ENCODE measurements around the gene PLD1. TPM values are rescaled to one million over a fixed set of nuclear protein-coding genes. Genes with fewer than 3 reads are reported as not detected.

PLD1 gene
- total and polyA plus RNA-seq, 9 donors, result 24.6 to 125 (median 52.1) TPM

GRCh38 chr3:171586274-171586673 is 224.0 kb downstream of the PLD1 start:
- intact Hi-C loops (cut with DNase I), result no loop called here
- no peak for DNase-seq
- TF ChIP-seq POLR2A (IDR thresholded peaks at IDR 0.05), result no peak
- no peak for TF ChIP-seq CTCF (IDR thresholded peaks at IDR 0.05)
- TF ChIP-seq EP300 (IDR thresholded peaks at IDR 0.05), result no peak
- H3K4me3 ChIP-seq, result no peak overlapping the region
- H3K27me3 ChIP-seq, result no peaks in the 10 kb centered on the region
- H3K9me3 ChIP-seq, result no peaks in the 10 kb centered on the region
- no peaks in the 10 kb centered on the region for H3K4me1 ChIP-seq (ENCODE audit: insufficient read depth)
- WGBS, 3 donors, result 66 to 70% (median 67%) methylated on average over 3 of the region's 3 CpGs
- no peak overlapping the region for H3K27ac ChIP-seq
- H3K36me3 ChIP-seq, result no peaks in the 10 kb centered on the region

DNA sequence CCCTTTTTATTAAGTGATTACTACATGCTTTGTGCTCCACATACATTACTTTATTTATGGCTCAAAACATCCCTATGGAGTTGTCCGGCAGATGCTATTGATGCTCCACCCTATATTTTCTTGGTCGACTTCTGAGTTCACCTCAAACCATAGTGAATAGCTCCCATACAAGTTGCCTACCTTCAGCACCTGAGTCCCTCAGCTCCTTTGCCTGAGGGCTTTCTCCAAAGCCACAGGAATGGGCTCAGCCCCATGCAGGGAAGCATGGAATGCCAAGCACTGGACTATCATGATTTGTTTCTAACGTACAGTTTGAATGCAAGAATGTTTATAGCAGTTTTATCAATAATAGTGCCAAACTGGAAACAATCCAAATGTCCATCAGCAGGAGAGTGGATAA is 225.2 kb downstream of the PLD1 start:
- Histone ChIP-seq H3K27me3 (no peaks in the 10 kb centered on the region), H3K4me1 (ENCODE audit: insufficient read depth) (no peaks in the 10 kb centered on the region), H3K9me3 (no peaks in the 10 kb centered on the region), H3K27ac (no peak overlapping the region), H3K36me3 (no peaks in the 10 kb centered on the region), H3K4me3 (no peak overlapping the region)
- DNase-seq, result no peak
- 90 to 92% (median 90%) methylated on average over 3 of the region's 3 CpGs for WGBS, 3 donors
- TF ChIP-seq EP300 (IDR thresholded peaks at IDR 0.05) (no peak), POLR2A (IDR thresholded peaks at IDR 0.05) (no peak), CTCF (IDR thresholded peaks at IDR 0.05) (no peak)
- intact Hi-C loops (cut with DNase I), result no loop called here

DNA sequence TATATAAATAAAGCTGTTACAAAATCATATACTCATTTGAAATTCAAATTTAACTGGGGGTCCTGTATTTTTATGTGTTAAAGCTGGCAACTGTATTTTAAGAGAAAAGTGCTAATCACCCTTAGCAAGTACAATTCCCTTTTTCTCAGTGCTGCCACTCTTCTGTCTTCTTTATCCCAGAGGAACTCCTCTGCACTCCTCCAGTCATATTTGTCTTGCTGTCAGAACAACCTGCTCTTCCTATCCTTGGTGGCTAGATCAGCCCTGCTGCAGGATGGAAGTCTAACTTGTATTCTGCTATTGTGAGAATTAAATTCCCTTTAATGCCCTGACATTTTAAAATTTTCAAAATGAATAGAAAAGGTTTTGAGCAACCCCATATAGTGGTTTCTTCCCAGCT is 226.2 kb downstream of the PLD1 start:
- Histone ChIP-seq H3K4me1 (ENCODE audit: insufficient read depth) (no peaks in the 10 kb centered on the region), H3K9me3 (no peaks in the 10 kb centered on the region), H3K36me3 (no peaks in the 10 kb centered on the region), H3K27ac (no peak overlapping the region), H3K4me3 (no peak overlapping the region), H3K27me3 (no peaks in the 10 kb centered on the region)
- DNase-seq, result no peak
- intact Hi-C loops (cut with DNase I), result no loop called here
- TF ChIP-seq POLR2A (IDR thresholded peaks at IDR 0.05) (no peak), CTCF (IDR thresholded peaks at IDR 0.05) (no peak), EP300 (IDR thresholded peaks at IDR 0.05) (no peak)

- DNase-seq, result no peak
- Histone ChIP-seq H3K9me3 (no peaks in the 10 kb centered on the region), H3K27ac (no peak overlapping the region), H3K4me3 (no peak overlapping the region), H3K4me1 (ENCODE audit: insufficient read depth) (no peaks in the 10 kb centered on the region), H3K36me3 (no peaks in the 10 kb centered on the region), H3K27me3 (no peaks in the 10 kb centered on the region)
- 54 to 64% (median 57%) methylated on average over 6 of the region's 6 CpGs for whole genome bisulfite sequencing, 3 donors
- no peak for TF ChIP-seq CTCF (IDR thresholded peaks at IDR 0.05)
- TF ChIP-seq POLR2A (IDR thresholded peaks at IDR 0.05), result no peak
- no peak for TF ChIP-seq EP300 (IDR thresholded peaks at IDR 0.05)
- intact Hi-C loops (cut with DNase I), result no loop called here
Observed at GRCh38 chr3:171574556-171575240, 235.6 kb downstream of the PLD1 start.
